ENCODE measurements around the gene BDKRB2. TPM values are rescaled to one million over a fixed set of nuclear protein-coding genes. Genes with fewer than 3 reads are reported as not detected.

BDKRB2 gene
- total and polyA plus RNA-seq, 2 of the 4 experiments (the other 2 are of a cell fraction), result 60.9 to 73.1 TPM

- H3K9me1 ChIP-seq (ENCODE audit: insufficient read depth, low read length), result peaks cover 15% of the 10 kb centered on the region
- DNase-seq, result no peak
- H2AK9ac ChIP-seq (replicated peaks; ENCODE audit: low read depth, low read length, poor library complexity), result no peak overlapping the region
- H4K8ac ChIP-seq (ENCODE audit: low read depth in 2 of 2, low read length in 2 of 2), result no peak overlapping the region
- CTCF ChIA-PET, result no interaction called here
- H3K27ac ChIP-seq (ENCODE audit: insufficient read depth, low read length), result no peak overlapping the region
- no peak overlapping the region for H2BK15ac ChIP-seq (ENCODE audit: low read depth, low read length)
- H3K14ac ChIP-seq (replicated peaks; ENCODE audit: low read depth, low read length), result no peak overlapping the region
- H3K56ac ChIP-seq (ENCODE audit: extremely low read depth, insufficient read depth, low read length), result no peak overlapping the region
- H3K9me3 ChIP-seq (ENCODE audit: control insufficient read depth, insufficient read depth, low read length), result no peaks in the 10 kb centered on the region
- H4K20me1 ChIP-seq (ENCODE audit: insufficient read depth, low read length), result no peaks in the 10 kb centered on the region
- dilution Hi-C loops (cut with HindIII; ENCODE audit: low sequenced_read_pairs, unreplicated experiment), result no loop called here
- no peak overlapping the region for H4K5ac ChIP-seq (ENCODE audit: low read depth, low read length)
- H4K91ac ChIP-seq (ENCODE audit: insufficient read depth, low read depth, low read length), result no peak overlapping the region; the same call in 1 of the 2 replicates
- no peaks in the 10 kb centered on the region for H3K36me3 ChIP-seq (ENCODE audit: control insufficient read depth, insufficient read depth, low read length)
- no TSS peak for BruUV-seq (replicated peaks)
- no peak overlapping the region for H3K4me2 ChIP-seq (ENCODE audit: low read depth, low read length)
- peaks cover 35% of the 10 kb centered on the region for H3K4me1 ChIP-seq (ENCODE audit: control insufficient read depth, insufficient read depth, low read length)
- H2BK5ac ChIP-seq (ENCODE audit: low read depth, low read length, poor library complexity, severe bottlenecking), result no peak overlapping the region
- H2BK120ac ChIP-seq (ENCODE audit: low read depth, low read length), result 0 out of 2 replicates have a peak overlapping the region, but pooled peaks have one; percentile 6
- no peak overlapping the region for H3K18ac ChIP-seq (ENCODE audit: low read depth, low read length)
- no peak overlapping the region; the same call in none of the 2 replicates for H2AK5ac ChIP-seq (ENCODE audit: low read depth, low read length)
- no peaks in the 10 kb centered on the region for H3K79me1 ChIP-seq (ENCODE audit: low read depth in 1 of 2, low read length in 2 of 2)
- 100% methylated on average over 3 of the region's 7 CpGs; no CpG with 5 or more reads in 1 of the 2 experiments for WGBS, 2 experiments (ENCODE audit: extremely low coverage in 2 of 2, insufficient read length in 1 of 2)
- TF ChIP-seq USF2 (IDR thresholded peaks at IDR 0.05; ENCODE audit: low read depth, low read length), result peak; percentile 70
- TF ChIP-seq CEBPB (IDR thresholded peaks at IDR 0.05; ENCODE audit: low read depth, low read length), result no peak
- no peaks in the 10 kb centered on the region for H3K27me3 ChIP-seq (ENCODE audit: control insufficient read depth, insufficient read depth, low read length)
- H3K4me3 ChIP-seq (ENCODE audit: insufficient read depth, low read depth, low read length), result no peak overlapping the region
- H3K4ac ChIP-seq (ENCODE audit: low read depth, low read length), result peak overlapping the region; percentile 35; the same call in 1 of the 2 replicates
- POLR2A ChIA-PET (ENCODE audit: unreplicated experiment), result no interaction called here
- in situ Hi-C loops (cut with MboI; ENCODE audit: low sequenced_read_pairs), result no loop called here
- H2AFZ ChIP-seq (replicated peaks; ENCODE audit: low read length, poor library complexity), result no peak overlapping the region
- intact Hi-C loops (cut with micrococcal nuclease), result no loop called here
- ATAC-seq (ENCODE audit: low read depth), result no peak
- H3K23ac ChIP-seq (ENCODE audit: low read depth, low read length), result no peak overlapping the region
- H3K9ac ChIP-seq (ENCODE audit: low read depth, low read length), result no peak overlapping the region
- 0 out of 2 replicates have a peak overlapping the region, but pooled peaks have one; percentile 7 for H2BK20ac ChIP-seq (ENCODE audit: low read depth, low read length)
These were observed 24.4 kb upstream of the BDKRB2 start for GRCh38 chr14:96180043-96180874.

Measured in IMR-90 (cell line).